Astrocyte of the cerebellum (primary cell): ENCODE measurements around the gene ANKLE1.
A peak's percentile ranks its signal among the peaks of the same experiment; 100 is the strongest.

Experiments
- DNase-seq: peaks from one replicate; pipeline ENCODE4 v3.0.0-alpha.2; 2011; ENCODE audit warnings: low read depth
- H3K4me3 ChIP-seq: 2 replicates; pipeline ENCODE4 v1.5.1; 2011; ENCODE audit warnings: mild to moderate bottlenecking, low read depth, low read length, moderate library complexity
- CTCF ChIP-seq: IDR thresholded peaks from 2 replicates; pipeline ENCODE4 v1.5.1; 2012; ENCODE audit warnings: low read length, low read depth, moderate library complexity, mild to moderate bottlenecking; ENCODE audit errors: missing control alignments
- in situ Hi-C: cut with HindIII; loops from 2 replicates; pipeline ENCODE4 v1.10.0; 2017; ENCODE audit warnings: low sequenced_read_pairs

ANKLE1 gene

GRCh38 chr19:17281391-17282304 is at the start of gene ANKLE1:
Gene ANKLE1, plus strand, starts transcription at chr19:17281901. Its CDS starts 20 bp downstream, at chr19:17281921.
- TF ChIP-seq CTCF = no peak
- peak within 1 kb of the TSS; percentile 33 for H3K4me3 ChIP-seq
- no peak for DNase-seq
- in situ Hi-C loops = no loop called here

- in situ Hi-C loops = no loop called here
- DNase-seq = no peak
- H3K4me3 ChIP-seq = no peak overlapping the region
- no peak for TF ChIP-seq CTCF
Measured at GRCh38 chr19:17232258-17232657, 49.4 kb upstream of the ANKLE1 start.

- in situ Hi-C loops = no loop called here
- no peak for TF ChIP-seq CTCF
- DNase-seq = no peak
- peak overlapping the region; percentile 36 for H3K4me3 ChIP-seq
Measured at GRCh38 chr19:17234911-17235299, 46.8 kb upstream of the ANKLE1 start.

- DNase-seq = no peak
- in situ Hi-C loops = no loop called here
- TF ChIP-seq CTCF = peak; percentile 42
- H3K4me3 ChIP-seq = peak overlapping the region; percentile 36
Measured at GRCh38 chr19:17235300-17235970, 46.3 kb upstream of the ANKLE1 start.

GRCh38 chr19:17235971-17236777 is 45.5 kb upstream of the ANKLE1 start:
- no peak for DNase-seq
- TF ChIP-seq CTCF = no peak
- H3K4me3 ChIP-seq = peak overlapping the region; percentile 36
- in situ Hi-C loops = no loop called here
